Left lung (tissue), 10 donors: ENCODE results near the gene DET1. TPM values are rescaled to one million over a fixed set of nuclear protein-coding genes. Genes with fewer than 3 reads are reported as not detected.
"Not testable (repeated sequence)": the region's sequence is repeated elsewhere in the genome, so short reads cannot be mapped to it uniquely, and the experiment has no call there.

Experiments used
- ATAC-seq: fragments of 200-7000 bp; cut with Tn5 transposase; one replicate; pipeline ENCODE4 v1.9.1; 2020; ENCODE audit warnings: moderate library complexity
- DNase-seq, 4 donors: peaks; one replicate each; pipeline ENCODE4 v3.0.0-alpha.2; 2013 to 2020
- H3K27ac ChIP-seq, 2 donors: fragments of 200-600 bp; sonication (generic) in 1 of 2; one replicate each; pipeline versions ENCODE4 v1.5.0 to v1.8.0; 2020 to 2021
- H3K27me3 ChIP-seq, 2 donors: fragments of 200-600 bp; sonication (generic) in 1 of 2; one replicate each; pipeline versions ENCODE4 v1.5.0 to v1.8.0; 2020 to 2021
- H3K36me3 ChIP-seq, 2 donors: fragments of 200-600 bp; sonication (generic) in 1 of 2; one replicate each; pipeline versions ENCODE4 v1.5.0 to v1.8.0; 2020 to 2021
- H3K4me1 ChIP-seq, 2 donors: fragments of 200-600 bp; one replicate each; pipeline ENCODE4 v1.8.0; 2021
- H3K4me3 ChIP-seq, 2 donors: fragments of 200-600 bp; sonication (generic) in 1 of 2; one replicate each; pipeline versions ENCODE4 v1.5.0 to v1.8.0; 2020 to 2021; ENCODE audit warnings: mild to moderate bottlenecking in 1 of 2
- H3K9me3 ChIP-seq, 2 donors: fragments of 200-600 bp; sonication (generic) in 1 of 2; one replicate each; pipeline versions ENCODE4 v1.5.0 to v1.8.0; 2020 to 2021
- CTCF ChIP-seq, 2 donors: fragments of 200-600 bp; sonication (generic) in 1 of 2; IDR thresholded peaks; one replicate each; pipeline versions ENCODE4 v1.5.0 to v1.8.0; 2021; ENCODE audit warnings: antibody characterized with exemption in 2 of 2
- intact Hi-C, 2 donors: fragments of 100-400 bp; cut with DNase I; formaldehyde crosslinking; loops; one replicate each; pipeline versions ENCODE4 v1.11.2 to v1.14.2; 2022
- polyA plus RNA-seq, 6 donors: library from polyadenylated mRNA; unstranded; fragments of 120-200 nt; gene quantifications; one replicate each; pipeline ENCODE4 v1.2.1, GENCODE V29; 2013; ENCODE audit not compliant: insufficient read length in 6 of 6
- total RNA-seq, 2 donors: library from RNA; stranded (reverse); fragmentation: NEBNext Ultra II Directional; extraction: Animal tissue kit (Norgen Biotek cat#: 25700); gene quantifications; one replicate each; pipeline ENCODE4 v1.2.1, GENCODE V29; 2021
- donor health status: DM: no; HTN: yes; CAD: no.
- donor health status: DM: no; HTN: no; CAD: no.

DET1 gene
- total and polyA plus RNA-seq, 8 donors, result 4.0 to 17.7 (median 15.7) TPM

- Histone ChIP-seq H3K4me3 (no peak overlapping the region), H3K27ac (no peak overlapping the region), H3K27me3 (no peaks in the 10 kb centered on the region), H3K4me1 (no peaks in the 10 kb centered on the region), H3K36me3 (no peaks in the 10 kb centered on the region), H3K9me3 (no peaks in the 10 kb centered on the region)
- no peak for DNase-seq
- no peak for TF ChIP-seq CTCF (IDR thresholded peaks at IDR 0.05)
- ATAC-seq, result no peak
- intact Hi-C loops, result no loop called here
These were observed 24.8 kb upstream of the DET1 start for GRCh38 chr15:88571153-88571851.

- TF ChIP-seq CTCF (IDR thresholded peaks at IDR 0.05), result no peak
- DNase-seq (no peak), ATAC-seq (no peak)
- Histone ChIP-seq H3K4me1 (no peaks in the 10 kb centered on the region), H3K4me3 (no peak overlapping the region), H3K36me3 (no peaks in the 10 kb centered on the region), H3K27ac (no peak overlapping the region), H3K9me3 (no peaks in the 10 kb centered on the region), H3K27me3 (no peaks in the 10 kb centered on the region)
- intact Hi-C loops, result no loop called here
These were observed 22.1 kb upstream of the DET1 start for GRCh38 chr15:88568589-88568988.

- Histone ChIP-seq H3K36me3 (no peaks in the 10 kb centered on the region), H3K4me3 (no peak overlapping the region), H3K4me1 (no peaks in the 10 kb centered on the region), H3K27me3 (no peaks in the 10 kb centered on the region), H3K9me3 (no peaks in the 10 kb centered on the region), H3K27ac (no peak overlapping the region)
- ATAC-seq (no peak), DNase-seq (no peak)
- intact Hi-C loops, result no loop called here
- no peak for TF ChIP-seq CTCF (IDR thresholded peaks at IDR 0.05)
These were observed 18.3 kb upstream of the DET1 start for GRCh38 chr15:88564741-88565140.

GRCh38 chr15:88563638-88564037 is 17.2 kb upstream of the DET1 start:
- no peak for ATAC-seq
- H3K27me3 ChIP-seq, result no peaks in the 10 kb centered on the region
- no peak for TF ChIP-seq CTCF (IDR thresholded peaks at IDR 0.05)
- no peak for DNase-seq
- intact Hi-C loops, result no loop called here
- no peaks in the 10 kb centered on the region for H3K36me3 ChIP-seq
- peaks cover 0 to 2% of the 10 kb centered on the region in 2 donors for H3K9me3 ChIP-seq
- no peak overlapping the region for H3K27ac ChIP-seq
- H3K4me3 ChIP-seq, result no peak overlapping the region
- no peaks in the 10 kb centered on the region for H3K4me1 ChIP-seq

- H3K36me3 ChIP-seq, H3K27me3 ChIP-seq, ATAC-seq, DNase-seq, H3K27ac ChIP-seq, H3K4me1 ChIP-seq, H3K4me3 ChIP-seq, intact Hi-C loops: not testable (repeated sequence)
- peaks cover 0 to 11% of the 10 kb centered on the region in 2 donors for H3K9me3 ChIP-seq
These were observed 13.1 kb upstream of the DET1 start for GRCh38 chr15:88559565-88559964.

GRCh38 chr15:88558026-88558425 is 11.5 kb upstream of the DET1 start:
- H3K27me3 ChIP-seq, H3K36me3 ChIP-seq, intact Hi-C loops, DNase-seq, H3K4me3 ChIP-seq, H3K4me1 ChIP-seq, ATAC-seq, H3K27ac ChIP-seq: not testable (repeated sequence)
- peaks cover 0 to 13% of the 10 kb centered on the region in 2 donors for H3K9me3 ChIP-seq

- intact Hi-C loops, H3K27me3 ChIP-seq: not testable (repeated sequence)
These were observed 1.5 kb upstream of the DET1 start for GRCh38 chr15:88548009-88548408.

GRCh38 chr15:88545578-88546247 is 768 bp downstream of the DET1 start:
- ATAC-seq, DNase-seq, intact Hi-C loops, H3K36me3 ChIP-seq, H3K4me1 ChIP-seq, H3K9me3 ChIP-seq, H3K27me3 ChIP-seq: not testable (repeated sequence)
- peak overlapping the region; percentile 43 to 65 for H3K4me3 ChIP-seq
- peak overlapping the region; percentile 89 to 91 for H3K27ac ChIP-seq

More at GRCh38 chr15:88548009-88548408, 1.5 kb upstream of the DET1 start:
- not testable (repeated sequence) for ATAC-seq, H3K36me3 ChIP-seq, DNase-seq, H3K27ac ChIP-seq, H3K9me3 ChIP-seq, H3K4me1 ChIP-seq, H3K4me3 ChIP-seq
